IPS-18a (cell line): ENCODE measurements around the gene MAP3K19.

Experiments
- H3K27ac ChIP-seq: one replicate; pipeline ENCODE4 v1.5.1; 2013; ENCODE audit warnings: low read length
- H3K27me3 ChIP-seq: one replicate; pipeline ENCODE4 v1.6.1; 2013; ENCODE audit warnings: mild to moderate bottlenecking, low read length; ENCODE audit not compliant: control insufficient read depth, insufficient read depth
- H3K36me3 ChIP-seq: one replicate; pipeline ENCODE4 v1.6.1; 2013; ENCODE audit warnings: low read depth, low read length; ENCODE audit not compliant: control insufficient read depth
- H3K4me1 ChIP-seq: one replicate; pipeline ENCODE4 v1.6.1; 2013; ENCODE audit warnings: low read depth, low read length; ENCODE audit not compliant: control insufficient read depth
- H3K4me3 ChIP-seq: one replicate; pipeline ENCODE4 v1.5.1; 2013; ENCODE audit warnings: low read length
- H3K9ac ChIP-seq: one replicate; pipeline ENCODE4 v1.6.1; 2013; ENCODE audit warnings: mild to moderate bottlenecking, low read length, moderate library complexity
- H3K9me3 ChIP-seq: one replicate; pipeline ENCODE4 v1.6.1; 2013; ENCODE audit warnings: low read depth, low read length; ENCODE audit not compliant: control insufficient read depth

Gene MAP3K19

DNA sequence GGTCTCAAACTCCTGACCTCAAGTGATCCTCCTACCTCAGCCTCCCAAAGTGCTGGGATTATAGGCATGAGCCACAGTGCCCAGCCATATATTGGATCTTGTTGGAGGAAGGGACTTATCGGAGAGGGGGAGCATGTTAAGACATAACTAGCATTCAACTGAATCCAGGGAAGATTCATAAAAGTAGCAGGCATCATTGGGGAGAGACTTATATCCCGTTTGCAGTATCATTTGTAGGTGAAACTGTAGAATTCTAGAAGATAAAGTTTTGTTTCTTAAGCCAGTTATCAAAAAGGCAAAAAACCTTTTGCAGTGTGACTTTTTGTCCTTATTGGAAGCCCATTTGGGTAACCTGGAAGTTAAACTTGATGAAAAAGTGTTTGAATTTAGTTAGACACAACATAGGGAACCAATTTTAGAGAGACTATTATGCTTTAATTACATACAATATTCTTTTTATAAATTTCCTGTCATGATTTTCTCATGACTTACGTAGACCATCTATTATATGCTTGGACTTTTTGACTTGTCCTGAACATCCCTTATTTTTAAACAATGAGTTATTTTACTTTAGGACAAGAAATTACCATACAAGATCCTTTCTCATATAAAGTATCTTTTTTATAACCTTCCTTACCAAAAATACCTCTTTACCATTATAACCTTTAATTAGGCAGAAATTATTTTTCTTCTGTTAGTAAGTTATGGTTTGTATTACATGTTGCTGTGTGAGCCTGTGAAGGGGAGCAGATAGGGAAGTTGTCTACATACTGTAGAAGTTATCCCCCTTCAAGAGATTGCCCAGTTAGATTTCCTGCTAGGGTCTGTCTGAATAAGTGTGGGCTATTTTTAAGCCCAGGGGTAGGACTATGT, 25.1 kb upstream of the MAP3K19 start:
- Histone ChIP-seq H3K27me3 (no peaks in the 10 kb centered on the region), H3K4me3 (no peak overlapping the region), H3K9ac (no peak overlapping the region), H3K36me3 (no peaks in the 10 kb centered on the region), H3K9me3 (peaks cover 32% of the 10 kb centered on the region), H3K27ac (no peak overlapping the region), H3K4me1 (no peaks in the 10 kb centered on the region)

DNA sequence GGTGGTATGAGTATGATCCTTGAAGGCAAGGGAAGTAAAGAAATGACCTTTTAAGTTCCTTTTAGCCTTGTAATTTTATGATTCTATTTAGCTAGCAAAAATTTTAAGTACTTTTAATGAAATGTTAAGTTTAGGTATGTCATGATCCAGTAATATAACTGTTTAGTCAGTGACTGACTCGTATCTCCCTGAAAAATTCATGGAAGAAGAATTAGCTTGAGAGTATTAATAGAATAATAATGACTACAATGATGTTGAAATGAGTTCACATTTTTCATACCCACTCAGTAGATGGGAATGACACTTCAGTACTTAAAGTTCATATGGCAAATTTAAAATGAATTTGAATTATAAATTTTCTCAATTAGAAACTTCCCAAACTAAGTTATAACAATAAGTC, 19.5 kb upstream of the MAP3K19 start:
- Histone ChIP-seq H3K27me3 (no peaks in the 10 kb centered on the region), H3K36me3 (peaks cover 7% of the 10 kb centered on the region), H3K4me3 (no peak overlapping the region)

DNA sequence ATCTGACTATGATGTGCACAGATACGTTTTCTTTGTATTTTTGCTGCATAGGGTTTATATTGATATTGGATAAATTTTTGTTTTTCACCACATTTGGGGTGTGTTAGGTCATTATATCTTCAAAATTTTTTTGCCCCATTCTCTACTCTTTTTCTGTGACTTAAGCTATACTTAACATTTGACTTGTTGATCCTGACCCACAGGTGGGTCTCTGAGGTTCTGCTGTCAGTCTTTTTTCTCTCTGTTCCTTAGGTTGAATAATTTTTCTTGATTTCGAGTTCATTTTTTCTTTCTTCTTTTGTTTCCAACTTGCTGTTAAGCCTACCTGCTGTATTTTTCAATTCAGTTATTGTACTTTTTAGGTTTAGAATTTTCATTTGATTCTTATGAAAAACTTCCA, 16.9 kb upstream of the MAP3K19 start:
- H3K36me3 ChIP-seq = peaks cover 12% of the 10 kb centered on the region
- no peak overlapping the region for H3K27ac ChIP-seq

More for the DNA sequence above, 19.5 kb upstream of the MAP3K19 start:
- Histone ChIP-seq H3K9me3 (peaks cover 16% of the 10 kb centered on the region), H3K27ac (no peak overlapping the region), H3K9ac (no peak overlapping the region), H3K4me1 (no peaks in the 10 kb centered on the region)

DNA sequence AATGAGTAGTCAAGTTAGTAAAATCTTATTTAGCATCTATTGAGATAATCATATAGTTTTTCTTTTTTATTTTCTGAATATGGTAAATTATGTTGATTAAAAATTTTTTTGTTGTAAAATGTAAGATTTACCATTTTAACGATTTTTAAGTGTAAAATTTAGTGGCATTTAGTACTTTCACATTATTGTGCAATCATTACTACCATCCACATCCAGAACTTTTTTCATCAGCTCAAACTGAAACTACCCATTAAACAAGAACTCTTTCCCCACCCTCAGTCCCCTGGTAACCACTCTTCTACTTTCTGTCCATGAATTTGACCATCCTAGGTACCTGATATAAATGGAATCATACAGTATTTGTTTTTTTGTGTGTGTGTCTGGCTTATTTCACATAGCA, 16.0 kb upstream of the MAP3K19 start:
- H3K27me3 ChIP-seq = no peaks in the 10 kb centered on the region
- no peak overlapping the region for H3K4me3 ChIP-seq
- H3K9ac ChIP-seq = no peak overlapping the region
- H3K9me3 ChIP-seq = no peaks in the 10 kb centered on the region
- peaks cover 12% of the 10 kb centered on the region for H3K36me3 ChIP-seq
- no peak overlapping the region for H3K27ac ChIP-seq
- H3K4me1 ChIP-seq = no peaks in the 10 kb centered on the region

More for the DNA sequence above, 16.9 kb upstream of the MAP3K19 start:
- Histone ChIP-seq H3K9me3 (no peaks in the 10 kb centered on the region), H3K4me1 (no peaks in the 10 kb centered on the region), H3K9ac (no peak overlapping the region), H3K4me3 (no peak overlapping the region), H3K27me3 (no peaks in the 10 kb centered on the region)

DNA sequence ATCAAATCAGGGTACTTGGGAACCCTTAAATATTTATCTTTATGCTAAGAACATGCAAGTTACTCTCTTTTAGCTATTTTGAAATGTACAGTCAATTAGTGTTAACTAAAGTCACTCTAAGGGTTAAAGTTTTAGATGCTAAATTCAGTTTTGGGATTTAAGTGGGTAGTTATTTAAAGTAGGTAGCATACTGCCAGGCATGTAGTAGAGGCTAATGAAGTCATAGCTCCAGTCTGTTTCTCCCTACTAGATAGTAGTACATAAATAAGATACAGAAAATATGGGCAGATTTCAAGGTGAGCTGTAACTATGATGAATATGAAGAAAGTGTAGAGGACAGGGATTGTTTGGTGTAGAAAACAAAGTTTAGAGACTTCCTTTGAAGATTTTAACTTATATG, 12.3 kb upstream of the MAP3K19 start:
- Histone ChIP-seq H3K36me3 (peaks cover 12% of the 10 kb centered on the region), H3K27ac (no peak overlapping the region), H3K4me3 (no peak overlapping the region), H3K9ac (no peak overlapping the region), H3K4me1 (no peaks in the 10 kb centered on the region), H3K27me3 (no peaks in the 10 kb centered on the region), H3K9me3 (no peaks in the 10 kb centered on the region)

DNA sequence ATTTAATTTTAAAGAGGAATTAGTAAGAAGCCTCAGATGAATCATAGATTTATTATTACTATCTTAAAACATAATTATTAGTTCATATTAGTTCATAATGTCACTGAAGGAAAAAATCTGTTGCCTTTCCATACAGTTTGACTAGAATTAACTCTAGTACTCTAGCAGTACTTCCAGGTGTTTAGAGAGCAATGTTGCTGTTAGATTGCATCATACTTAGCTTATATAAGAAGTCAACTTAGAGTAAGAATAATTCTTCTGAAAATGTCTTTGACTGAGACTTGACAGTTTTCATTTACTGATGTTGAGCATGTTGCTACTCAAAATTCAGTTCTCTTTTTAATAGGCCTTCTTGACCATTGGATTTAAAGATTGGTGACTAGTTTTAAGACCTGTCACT, 9.5 kb upstream of the MAP3K19 start:
- no peak overlapping the region for H3K27ac ChIP-seq
- H3K4me1 ChIP-seq = peaks cover 4% of the 10 kb centered on the region
- H3K27me3 ChIP-seq = no peaks in the 10 kb centered on the region
- peaks cover 5% of the 10 kb centered on the region for H3K36me3 ChIP-seq
- H3K9ac ChIP-seq = peak overlapping the region; percentile 28
- H3K4me3 ChIP-seq = no peak overlapping the region
- H3K9me3 ChIP-seq = no peaks in the 10 kb centered on the region

DNA sequence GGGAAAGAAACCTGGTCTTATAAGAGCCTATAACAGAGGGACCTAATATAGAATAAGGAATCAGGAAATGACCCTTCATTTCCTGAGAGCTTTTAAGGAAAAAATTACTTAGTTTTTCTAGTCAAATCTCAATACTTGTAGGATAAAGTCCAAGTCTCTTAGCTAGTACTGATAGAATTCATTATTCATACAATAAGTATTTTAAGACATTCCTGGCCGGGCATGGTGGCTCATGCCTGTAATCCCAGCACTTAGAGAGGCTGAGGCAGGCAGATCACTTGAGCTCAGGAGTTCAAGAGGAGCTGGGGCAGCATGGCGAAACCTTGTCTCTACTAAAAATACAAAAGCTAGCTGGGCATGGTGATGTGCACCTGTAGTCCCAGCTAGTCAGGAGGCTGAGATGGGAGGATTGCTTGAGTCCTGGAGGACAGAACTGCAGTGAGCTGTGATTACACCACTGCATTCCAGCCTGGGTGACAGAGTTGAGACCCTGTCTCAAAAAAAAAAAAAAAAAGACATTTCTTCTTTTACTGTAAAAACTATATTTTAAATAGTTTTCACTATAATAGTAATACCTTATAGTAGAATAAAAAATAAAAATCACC, 8.0 kb upstream of the MAP3K19 start:
- Histone ChIP-seq H3K4me1 (peaks cover 6% of the 10 kb centered on the region), H3K27ac (no peak overlapping the region), H3K27me3 (no peaks in the 10 kb centered on the region), H3K36me3 (no peaks in the 10 kb centered on the region), H3K9ac (no peak overlapping the region), H3K4me3 (no peak overlapping the region), H3K9me3 (no peaks in the 10 kb centered on the region)

DNA sequence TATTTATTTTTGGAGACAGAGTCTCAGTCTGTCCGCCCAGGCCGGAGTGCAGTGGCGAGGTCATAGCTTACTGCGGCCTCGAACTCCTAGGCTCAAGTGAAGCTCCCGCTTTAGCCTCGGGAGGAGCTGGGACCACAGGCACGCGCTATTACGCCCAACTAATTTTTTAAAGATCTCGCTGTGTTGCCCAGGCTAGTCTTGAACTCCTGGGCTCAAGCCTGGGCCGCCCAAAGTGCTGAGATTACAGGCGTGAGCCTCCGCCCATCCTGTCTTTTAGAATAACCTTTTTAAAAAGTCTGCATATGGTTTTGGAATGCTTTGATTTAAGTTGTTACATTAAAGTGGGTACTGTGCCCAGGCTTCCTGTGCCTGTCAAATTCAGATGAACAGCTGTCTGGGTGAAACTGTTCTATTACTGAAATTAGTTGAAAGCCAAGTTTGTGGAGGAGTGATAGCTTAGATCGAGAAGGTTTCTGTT, 5.8 kb upstream of the MAP3K19 start:
- Histone ChIP-seq H3K4me1 (peaks cover 6% of the 10 kb centered on the region), H3K4me3 (peak overlapping the region; percentile 99), H3K9me3 (no peaks in the 10 kb centered on the region), H3K9ac (peak overlapping the region; percentile 98), H3K36me3 (no peaks in the 10 kb centered on the region), H3K27me3 (no peaks in the 10 kb centered on the region), H3K27ac (no peak overlapping the region)

DNA sequence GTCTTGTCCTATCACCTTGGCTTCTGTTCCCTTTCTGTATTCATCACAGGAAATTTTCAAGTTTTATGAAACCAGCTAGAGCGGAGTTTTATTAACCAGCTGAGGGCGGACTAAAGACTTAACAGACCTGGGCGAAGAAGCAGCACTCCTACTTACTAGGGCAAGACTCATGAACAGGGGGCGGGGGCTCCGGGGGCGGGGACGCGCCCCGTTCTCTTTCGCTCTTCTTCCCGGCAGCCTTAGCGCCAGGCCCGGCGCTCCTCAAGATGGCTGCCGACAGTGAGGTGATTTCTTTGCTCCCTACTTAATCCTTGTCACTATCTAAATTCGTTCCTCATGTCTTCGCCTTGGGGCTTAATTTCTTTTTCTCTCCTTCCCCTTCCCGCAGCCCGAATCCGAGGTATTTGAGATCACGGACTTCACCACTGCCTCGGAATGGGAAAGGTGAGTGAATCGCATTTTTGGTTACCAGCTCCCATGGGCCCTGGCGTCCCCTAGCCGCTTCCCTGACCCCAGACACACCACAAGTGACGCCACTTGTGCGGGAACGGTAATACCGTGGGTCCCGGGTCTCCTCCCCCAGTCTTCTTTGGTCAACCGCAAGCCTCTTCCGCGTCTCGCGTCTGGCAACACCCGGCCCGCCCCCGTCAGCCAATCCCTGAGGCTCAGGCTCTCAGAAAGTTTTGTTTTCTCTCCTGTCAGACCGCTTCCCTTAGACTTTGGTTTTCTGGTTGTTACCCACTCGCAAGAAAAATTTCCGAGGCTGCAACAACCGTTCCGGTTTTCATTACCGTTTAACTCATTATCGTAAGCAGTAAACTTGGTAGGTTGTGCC, 5.0 kb upstream of the MAP3K19 start, which contains the start of gene RAB3GAP1:
TSS of gene RAB3GAP1 (plus strand) at position 251 of the 835 bp plus-strand sequence. CDS start at position 267, 16 bp downstream.
- Histone ChIP-seq H3K27me3 (no peaks in the 10 kb centered on the region), H3K9me3 (no peaks in the 10 kb centered on the region), H3K36me3 (no peaks in the 10 kb centered on the region), H3K4me1 (peaks cover 6% of the 10 kb centered on the region), H3K9ac (peak within 1 kb of the TSS; percentile 98), H3K4me3 (peak within 1 kb of the TSS; percentile 99), H3K27ac (peak within 1 kb of the TSS; percentile 97)

DNA sequence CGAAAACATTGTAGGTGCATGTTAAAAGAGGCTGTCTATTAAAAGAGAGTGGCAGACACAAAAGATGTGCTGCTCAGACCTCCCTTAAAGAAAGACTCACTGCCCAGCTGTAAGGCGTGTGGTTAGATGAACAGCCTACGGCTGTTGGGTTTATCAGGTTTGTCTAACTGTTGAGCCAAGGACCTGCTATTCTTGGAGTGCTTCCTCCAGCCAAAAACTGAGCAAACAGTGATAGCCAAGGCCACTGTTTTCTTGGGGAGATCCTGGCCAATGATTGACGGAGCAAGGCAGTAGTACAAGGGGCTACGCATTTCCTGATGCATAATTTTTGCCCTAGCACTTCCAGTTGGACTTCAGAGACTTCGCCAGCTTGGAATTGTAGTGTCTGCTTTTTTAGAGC, 3.4 kb upstream of the MAP3K19 start:
- Histone ChIP-seq H3K4me1 (peaks cover 6% of the 10 kb centered on the region), H3K9ac (no peak overlapping the region), H3K4me3 (no peak overlapping the region), H3K9me3 (no peaks in the 10 kb centered on the region), H3K27me3 (no peaks in the 10 kb centered on the region), H3K36me3 (no peaks in the 10 kb centered on the region), H3K27ac (no peak overlapping the region)

DNA sequence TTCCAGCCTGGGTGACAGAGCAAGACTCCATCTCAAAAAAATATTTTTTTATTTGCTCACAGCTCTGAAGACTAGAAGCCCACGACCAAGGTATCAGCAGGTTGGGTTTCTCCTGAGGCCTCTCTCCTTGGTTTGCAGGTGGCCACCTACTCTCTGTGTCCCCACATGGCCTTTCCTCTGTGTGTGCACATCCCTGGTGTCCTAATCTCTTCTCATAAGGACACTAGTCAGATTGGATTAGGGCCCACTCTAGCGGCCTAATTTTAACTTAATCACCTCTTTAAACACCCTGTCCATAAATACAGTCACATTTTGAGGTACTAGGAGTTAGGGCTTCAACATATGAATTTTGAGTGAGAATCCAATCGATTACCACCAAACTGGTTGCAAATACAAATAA, 2.9 kb upstream of the MAP3K19 start:
- Histone ChIP-seq H3K4me3 (no peak overlapping the region), H3K27me3 (no peaks in the 10 kb centered on the region), H3K9me3 (no peaks in the 10 kb centered on the region), H3K4me1 (peaks cover 6% of the 10 kb centered on the region), H3K36me3 (no peaks in the 10 kb centered on the region), H3K9ac (no peak overlapping the region), H3K27ac (no peak overlapping the region)
